ENCODE results near the gene MAP2K2. TPM values are rescaled to one million over a fixed set of nuclear protein-coding genes. Genes with fewer than 3 reads are reported as not detected.

The MAP2K2 gene
- total RNA-seq, result 152 and 158 TPM in 2 replicates

GRCh38 chr19:4123615-4124568 is at the start of gene MAP2K2:
MAP2K2 (minus strand) TSS chr19:4124122; CDS start chr19:4123875, 247 bp downstream.

GRCh38 chr19:4066682-4067395 is 57.1 kb downstream of the MAP2K2 start, which contains the start of gene ZBTB7A:
ZBTB7A (minus strand) TSS chr19:4066899; CDS start chr19:4055232, 11,667 bp downstream.

Other genes starting within 250 kb of the MAP2K2 start
- under 0.01 and 0.67 TPM in 2 replicates for gene ATCAY, start 243.4 kb downstream of the MAP2K2 start, total RNA-seq
- not detected in 2 replicates for gene NMRK2, start 191.1 kb downstream of the MAP2K2 start, total RNA-seq
- 51.8 and 52.2 TPM in 2 replicates for gene DAPK3, start 153.0 kb downstream of the MAP2K2 start, total RNA-seq
- gene EEF2, start 138.7 kb downstream of the MAP2K2 start, total RNA-seq, result 2,452 and 2,593 TPM in 2 replicates
- 14.3 and 20.5 TPM in 2 replicates for gene PIAS4, start 116.4 kb downstream of the MAP2K2 start, total RNA-seq
- 20.2 and 24.9 TPM in 2 replicates for gene ZBTB7A, start 57.2 kb downstream of the MAP2K2 start, total RNA-seq
- gene CREB3L3, start 29.5 kb upstream of the MAP2K2 start, total RNA-seq, result not detected in 2 replicates
- gene SIRT6, start 58.4 kb upstream of the MAP2K2 start, total RNA-seq, result 20.2 and 25.4 TPM in 2 replicates
- 0.15 and 2.0 TPM in 2 replicates for gene ANKRD24, start 58.6 kb upstream of the MAP2K2 start, total RNA-seq
- gene EBI3, start 105.4 kb upstream of the MAP2K2 start, total RNA-seq, result 0.34 TPM in 1 of 2 replicates, not detected in the other
- 24.8 and 26.1 TPM in 2 replicates for gene YJU2, start 123.0 kb upstream of the MAP2K2 start, total RNA-seq
- not detected in 2 replicates for gene SHD, start 155.1 kb upstream of the MAP2K2 start, total RNA-seq
- not detected in 2 replicates for gene TMIGD2, start 178.3 kb upstream of the MAP2K2 start, total RNA-seq
- 24.4 and 28.6 TPM in 2 replicates for gene FSD1, start 180.5 kb upstream of the MAP2K2 start, total RNA-seq
- gene STAP2, start 214.7 kb upstream of the MAP2K2 start, total RNA-seq, result 5.4 and 6.4 TPM in 2 replicates
- gene MPND, start 219.4 kb upstream of the MAP2K2 start, total RNA-seq, result 3.5 and 4.8 TPM in 2 replicates